ENCODE results near the gene RTF1.
"Not testable (repeated sequence)": the region's sequence is repeated elsewhere in the genome, so short reads cannot be mapped to it uniquely, and the experiment has no call there.

The RTF1 gene

GRCh38 chr15:41416742-41417417 is at the start of gene RTF1:
TSS of gene RTF1 (plus strand) at chr15:41417095. CDS start at chr15:41417116, 21 bp downstream.
- peak within 1 kb of the TSS; percentile 96 for H3K4me3 ChIP-seq (ENCODE audit: low read depth, low read length)
- DNase-seq (ENCODE audit: low read depth), result peak; percentile 89
- TF ChIP-seq MAX (IDR thresholded peaks at IDR 0.05; ENCODE audit: low read depth, low read length) (peak; percentile 93), CTCF (IDR thresholded peaks at IDR 0.05; ENCODE audit: low read depth, low read length) (no peak), MYC (IDR thresholded peaks at IDR 0.05; ENCODE audit: low read depth, low read length) (peak; percentile 98), POLR2A (IDR thresholded peaks at IDR 0.05; ENCODE audit: extremely low read depth, insufficient read length) (peak; percentile 93)

GRCh38 chr15:41367418-41367817 is 49.5 kb upstream of the RTF1 start:
- TF ChIP-seq MAX (IDR thresholded peaks at IDR 0.05; ENCODE audit: low read depth, low read length) (no peak), CTCF (IDR thresholded peaks at IDR 0.05; ENCODE audit: low read depth, low read length) (no peak), POLR2A (IDR thresholded peaks at IDR 0.05; ENCODE audit: extremely low read depth, insufficient read length) (no peak), MYC (IDR thresholded peaks at IDR 0.05; ENCODE audit: low read depth, low read length) (no peak)
- no peak for DNase-seq (ENCODE audit: low read depth)
- no peak overlapping the region for H3K4me3 ChIP-seq (ENCODE audit: low read depth, low read length)

GRCh38 chr15:41377978-41378377 is 38.9 kb upstream of the RTF1 start:
- TF ChIP-seq CTCF (IDR thresholded peaks at IDR 0.05; ENCODE audit: low read depth, low read length) (no peak), POLR2A (IDR thresholded peaks at IDR 0.05; ENCODE audit: extremely low read depth, insufficient read length) (no peak), MYC (IDR thresholded peaks at IDR 0.05; ENCODE audit: low read depth, low read length) (no peak), MAX (IDR thresholded peaks at IDR 0.05; ENCODE audit: low read depth, low read length) (no peak)

GRCh38 chr15:41383974-41384749 is 32.7 kb upstream of the RTF1 start:
- not testable (repeated sequence) for DNase-seq (ENCODE audit: low read depth); H3K4me3 ChIP-seq (ENCODE audit: low read depth, low read length)

More at GRCh38 chr15:41377978-41378377, 38.9 kb upstream of the RTF1 start:
- DNase-seq (ENCODE audit: low read depth), result no peak
- no peak overlapping the region for H3K4me3 ChIP-seq (ENCODE audit: low read depth, low read length)

- TF ChIP-seq POLR2A (IDR thresholded peaks at IDR 0.05; ENCODE audit: extremely low read depth, insufficient read length), result no peak
- no peak overlapping the region for H3K4me3 ChIP-seq (ENCODE audit: low read depth, low read length)
- DNase-seq (ENCODE audit: low read depth), result no peak
Measured at GRCh38 chr15:41387646-41388045, 29.2 kb upstream of the RTF1 start.

GRCh38 chr15:41392659-41393058 is 24.2 kb upstream of the RTF1 start:
- no peak overlapping the region for H3K4me3 ChIP-seq (ENCODE audit: low read depth, low read length)
- TF ChIP-seq CTCF (IDR thresholded peaks at IDR 0.05; ENCODE audit: low read depth, low read length) (no peak), POLR2A (IDR thresholded peaks at IDR 0.05; ENCODE audit: extremely low read depth, insufficient read length) (no peak), MAX (IDR thresholded peaks at IDR 0.05; ENCODE audit: low read depth, low read length) (no peak), MYC (IDR thresholded peaks at IDR 0.05; ENCODE audit: low read depth, low read length) (no peak)
- DNase-seq (ENCODE audit: low read depth), result no peak
